DMS153 treated with DMSO at 0.1 percent for 48 hours (cell line): ENCODE measurements around the gene TMEM132A.
A peak's percentile ranks its signal among the peaks of the same experiment; 100 is the strongest.

Experiments
- DNase-seq: peaks from one replicate; lab custom pipeline; 2025; ENCODE audit not compliant: unreplicated experiment; lab: John Stamatoyannopoulos, UW

Gene TMEM132A

GRCh38 chr11:60924110-60924905 lies at the start of gene TMEM132A:
TMEM132A (plus strand) TSS chr11:60924460; CDS start chr11:60924634, 174 bp downstream.
- peak; percentile 56 for DNase-seq

GRCh38 chr11:60875366-60876167 lies 48.7 kb upstream of the TMEM132A start:
- DNase-seq, result no peak

- no peak for DNase-seq
Observed at GRCh38 chr11:60876168-60876485, 48.1 kb upstream of the TMEM132A start.

DNA sequence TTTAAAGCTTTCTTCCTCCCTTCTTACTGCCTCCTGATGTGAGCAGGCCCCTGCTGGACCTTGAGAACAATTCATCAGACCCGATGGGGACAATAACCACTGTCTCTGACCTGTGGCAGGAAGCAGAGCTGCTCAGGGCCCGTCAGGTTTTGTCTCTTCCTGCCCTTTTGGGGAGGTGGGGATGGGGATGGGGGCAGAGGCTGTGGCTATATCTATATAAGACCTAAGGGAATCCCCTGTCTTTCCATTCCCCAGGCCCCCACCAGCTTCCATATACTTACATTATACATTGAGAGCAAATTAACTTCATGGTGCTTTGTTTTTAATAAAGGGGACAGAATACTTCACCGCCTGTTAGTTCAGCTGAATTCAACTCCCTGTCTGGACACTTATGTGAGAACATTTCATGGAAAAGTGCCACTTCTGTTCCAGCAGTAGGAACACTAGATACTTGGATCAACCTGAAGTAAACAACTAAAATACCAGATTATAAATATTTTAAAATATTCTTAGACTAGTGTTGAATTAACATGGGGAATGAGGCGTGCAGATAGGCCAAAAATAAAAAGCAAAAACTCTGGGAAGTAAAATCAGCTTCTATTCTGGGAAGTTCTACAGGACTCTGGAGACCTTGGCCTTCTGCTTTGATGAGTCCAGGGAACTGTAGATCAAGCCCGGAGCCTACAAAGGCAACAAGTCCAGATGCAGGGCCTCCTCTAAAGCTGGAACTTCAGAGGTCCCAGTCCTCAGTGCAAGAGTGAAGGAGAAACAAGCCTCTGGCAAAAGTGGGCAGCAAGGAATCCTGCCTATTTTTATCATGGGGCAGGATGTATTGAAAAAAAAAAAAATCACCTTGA lies 45.8 kb upstream of the TMEM132A start:
- DNase-seq, result no peak

DNA sequence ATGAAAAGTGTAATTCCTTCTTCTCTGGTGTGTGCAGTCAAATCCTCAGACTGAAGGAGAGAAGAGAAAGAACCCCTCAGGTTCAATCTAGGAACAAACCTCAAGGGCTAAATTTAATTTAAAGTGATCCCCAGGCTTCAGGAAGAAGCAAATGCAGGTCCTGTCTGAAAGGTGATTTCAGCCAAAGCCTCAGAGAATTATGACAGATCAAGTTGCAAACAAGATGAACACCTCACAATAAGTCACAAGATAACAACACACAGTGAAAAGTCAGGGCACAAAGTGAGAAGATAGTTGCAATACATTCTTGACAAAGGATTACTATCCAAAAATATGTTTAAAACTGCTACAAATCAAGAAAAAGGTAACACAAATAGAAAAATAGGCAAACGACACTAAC lies 45.2 kb upstream of the TMEM132A start:
- DNase-seq, result no peak

GRCh38 chr11:60879971-60880588 lies 44.2 kb upstream of the TMEM132A start:
- no peak for DNase-seq

- peak; percentile 74 for DNase-seq
Observed at GRCh38 chr11:60880643-60881282, 43.5 kb upstream of the TMEM132A start.

DNA sequence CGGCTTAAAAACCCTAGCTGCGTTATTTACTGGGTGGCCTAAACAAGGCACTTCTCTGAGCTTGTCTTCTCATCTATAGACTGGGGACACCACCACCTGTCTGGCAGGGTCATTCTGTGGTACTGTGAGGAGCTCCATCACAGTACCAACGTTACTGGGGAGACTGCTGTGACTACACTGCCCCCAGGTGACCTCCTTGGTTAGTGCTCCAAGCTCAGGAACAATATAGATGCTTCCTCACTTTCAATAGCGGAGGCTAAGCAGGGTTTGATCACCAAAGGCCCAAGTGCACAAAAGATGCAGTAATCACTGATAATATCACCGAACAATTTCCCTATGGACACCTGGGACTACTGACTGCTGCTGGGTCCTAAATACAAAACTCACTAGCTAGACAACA lies 36.7 kb upstream of the TMEM132A start:
- peak; percentile 66 for DNase-seq

DNA sequence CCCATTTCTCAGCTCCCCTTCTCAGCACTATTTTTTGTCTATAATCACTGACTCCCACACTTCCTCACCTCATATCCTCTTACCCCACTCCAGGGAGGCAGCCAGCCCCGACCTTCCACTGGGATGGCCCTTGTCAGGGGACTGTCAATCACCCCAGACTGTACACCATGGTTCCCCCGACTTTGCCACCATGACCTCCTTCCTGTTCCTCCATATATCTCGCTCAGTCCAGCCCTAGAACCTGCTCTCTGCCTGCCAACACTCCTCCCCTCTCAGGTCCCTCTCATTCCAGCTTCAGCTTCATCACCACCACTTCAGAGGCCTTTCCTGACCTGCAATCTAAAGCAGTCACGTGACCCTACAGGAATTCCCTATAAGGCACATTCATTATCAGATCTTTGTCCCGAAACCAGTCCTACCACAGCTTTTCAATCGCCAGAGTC lies 34.4 kb upstream of the TMEM132A start:
- no peak for DNase-seq

- DNase-seq, result no peak
Observed at GRCh38 chr11:60890696-60891095, 33.6 kb upstream of the TMEM132A start.

GRCh38 chr11:60891103-60891741 lies 33.0 kb upstream of the TMEM132A start:
- no peak for DNase-seq

GRCh38 chr11:60895687-60896086 lies 28.6 kb upstream of the TMEM132A start:
- DNase-seq, result no peak

DNA sequence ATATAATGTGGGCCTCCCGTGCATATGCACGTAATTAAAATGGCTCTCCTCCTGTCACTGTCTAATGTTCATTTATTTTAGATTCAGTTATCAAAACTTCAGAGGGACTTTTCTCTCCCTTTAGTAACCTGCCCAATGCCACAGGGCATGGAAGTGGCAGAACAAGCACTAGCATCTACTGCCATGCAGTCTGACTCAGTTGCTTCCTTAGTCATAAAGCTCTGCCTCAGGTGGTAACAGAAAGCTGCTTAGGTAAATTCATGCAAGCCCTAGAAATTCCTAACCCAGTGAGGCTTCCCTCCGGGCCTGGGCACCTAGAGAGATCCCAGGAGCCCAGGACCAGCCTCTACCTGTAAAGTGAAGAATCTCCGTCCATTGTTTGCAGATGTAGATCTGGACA lies 26.8 kb upstream of the TMEM132A start:
- DNase-seq, result no peak

DNA sequence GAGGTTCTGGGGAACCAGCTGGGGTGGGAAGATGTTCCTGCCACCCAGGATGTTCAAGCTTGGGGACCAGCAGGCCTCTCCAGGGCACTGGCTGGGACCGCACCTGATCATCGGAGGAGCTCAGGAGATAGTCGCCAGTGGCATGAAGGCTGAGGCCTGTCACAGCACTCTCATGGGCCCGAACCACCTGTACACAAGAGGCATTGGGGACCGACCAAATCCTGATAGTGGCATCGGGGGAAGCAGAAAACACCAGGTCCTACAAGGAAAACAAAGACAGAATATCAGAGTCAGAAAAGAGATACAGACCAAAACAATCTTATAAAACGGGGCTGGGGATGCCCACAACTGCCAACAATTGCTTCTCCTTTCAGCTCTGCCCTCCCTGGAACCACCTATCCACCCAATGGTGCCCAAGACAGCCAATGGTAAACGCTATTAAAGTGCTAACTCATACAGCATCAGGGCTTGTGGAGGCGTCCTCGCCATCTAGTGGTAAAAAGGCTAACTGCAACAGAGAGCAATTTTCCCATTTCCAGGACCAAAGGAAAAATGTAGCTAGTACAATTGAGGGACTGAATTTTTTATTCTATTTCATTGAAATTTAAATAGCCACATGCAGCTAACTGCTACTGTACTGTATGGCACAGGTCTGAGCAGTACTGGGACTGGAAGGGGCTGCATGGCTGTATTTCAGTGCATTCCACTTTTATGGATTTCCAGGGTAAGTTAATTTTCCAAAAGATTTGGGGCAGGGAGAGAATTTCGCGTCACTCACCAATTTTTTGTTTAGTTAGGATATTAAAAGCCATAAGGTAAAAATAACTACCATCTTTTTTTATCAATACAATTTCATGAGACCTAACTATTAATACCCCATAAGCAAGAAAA lies 25.0 kb upstream of the TMEM132A start:
- DNase-seq, result peak; percentile 24

- no peak for DNase-seq
Observed at GRCh38 chr11:60899977-60900376, 24.3 kb upstream of the TMEM132A start.

DNA sequence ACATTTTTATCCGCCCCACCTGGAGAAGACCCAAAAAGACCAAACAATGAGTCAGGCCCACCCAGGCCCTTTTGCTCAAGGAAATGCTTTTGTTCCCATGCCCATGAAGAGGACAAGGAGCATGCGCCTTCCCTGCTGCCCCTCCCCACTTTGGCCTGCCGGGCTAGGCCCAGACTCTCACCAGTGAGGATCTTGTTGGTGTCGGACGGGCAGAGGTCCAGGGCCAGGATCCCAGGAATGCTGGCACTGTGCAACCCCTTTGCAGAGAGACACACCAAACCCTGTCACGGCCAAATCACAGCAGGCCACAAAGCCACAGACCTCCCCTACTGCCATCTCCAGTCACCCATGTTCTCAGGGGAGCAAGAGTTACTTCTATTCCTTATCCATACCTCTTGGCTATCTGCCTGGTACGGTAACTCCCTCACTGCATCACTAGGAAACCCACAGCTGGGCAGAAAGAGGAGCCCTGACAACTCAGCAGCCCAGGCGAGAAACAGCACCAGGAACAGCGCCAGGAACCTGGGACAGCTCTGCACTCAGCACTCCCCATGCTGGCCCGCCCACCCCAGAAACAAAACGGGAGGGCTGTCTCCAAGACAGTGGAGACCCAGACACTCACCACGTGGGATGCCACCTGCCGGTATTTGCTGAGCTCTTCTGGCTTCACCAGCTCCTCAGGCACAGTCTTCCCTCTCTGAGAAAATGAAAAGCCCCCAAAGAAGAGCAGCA lies 23.4 kb upstream of the TMEM132A start:
- no peak for DNase-seq

DNA sequence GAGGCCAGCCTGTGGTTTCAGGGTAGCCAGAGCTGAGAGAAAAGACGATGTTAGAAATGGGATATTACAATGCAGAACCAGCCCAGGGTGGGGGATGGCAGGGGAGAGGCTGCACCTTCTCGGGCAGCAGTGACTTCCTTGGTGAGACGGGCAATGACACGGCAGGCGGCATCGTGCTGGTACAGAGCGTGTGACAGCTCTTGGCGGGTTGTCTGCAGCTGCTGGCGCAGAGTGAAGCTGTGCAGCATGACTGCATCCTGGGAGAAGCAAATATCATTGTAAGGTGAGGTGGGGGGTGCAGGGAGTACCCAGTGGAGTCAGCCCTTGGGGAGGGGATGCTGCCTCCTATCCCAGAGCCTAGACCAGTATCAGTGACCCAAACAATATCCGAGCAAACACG lies 21.6 kb upstream of the TMEM132A start:
- no peak for DNase-seq

GRCh38 chr11:60905047-60905446 lies 19.2 kb upstream of the TMEM132A start:
- DNase-seq, result no peak
